ENCODE data around the gene EVI2B.
A peak's percentile ranks its signal among the peaks of the same experiment; 100 is the strongest.

- TF ChIP-seq CTCF (IDR thresholded peaks at IDR 0.05) (no peak), POLR2A (IDR thresholded peaks at IDR 0.05) (no peak), POLR2AphosphoS5 (IDR thresholded peaks at IDR 0.05; ENCODE audit: insufficient read depth in 1 of 2, low read depth in 1 of 2) (peak in 1 of 2 donors; percentile 82)
These were observed 4.5 kb upstream of the EVI2B start for GRCh38 chr17:31318298-31318801.

All from vagina (tissue), 2 donors.